H1 (cell line): ENCODE data around the gene UBN1. TPM values are rescaled to one million over a fixed set of nuclear protein-coding genes. Genes with fewer than 3 reads are reported as not detected.

ENCODE experiments used
- CTCF ChIA-PET: fragments of 300-600 bp; sonication (Branson Sonifier 250); formaldehyde crosslinking; loops from one replicate; lab custom pipeline; 2021; ENCODE audit not compliant: partially characterized antibody; lab: Charles Lee
- POLR2A ChIA-PET: fragments of 300-600 bp; sonication (Branson Sonifier 250); formaldehyde crosslinking; loops from one replicate; lab custom pipeline; 2021; ENCODE audit warnings: inconsistent platforms; ENCODE audit not compliant: partially characterized antibody; lab: Charles Lee
- DNase-seq, 2 experiments: peaks; one replicate each; pipeline versions ENCODE4 v3.0.0 to v3.0.0-alpha.2; 2010 to 2022; ENCODE audit warnings: low spot score in 2 of 2, low read depth in 1 of 2, mixed read lengths in 1 of 2
- FAIRE-seq: peaks from 2 replicates; lab custom pipeline; 2011; peaks lifted over from hg19 to GRCh38; lab: Jason Lieb, UNC
- H2AFZ ChIP-seq: 2 replicates; pipeline ENCODE4 v1.8.1; 2012; ENCODE audit warnings: low read length, inconsistent platforms
- H2AK5ac ChIP-seq: 2 replicates; pipeline ENCODE4 v1.6.1; 2013; ENCODE audit warnings: low read depth, low read length
- H2BK120ac ChIP-seq: replicated peaks from 2 replicates; pipeline ENCODE3; 2013; ENCODE audit warnings: low read depth, low read length, inconsistent platforms
- H2BK12ac ChIP-seq: 2 replicates; pipeline ENCODE4 v1.6.1; 2013; ENCODE audit warnings: low read depth, low read length
- H2BK15ac ChIP-seq: 2 replicates; pipeline ENCODE4 v1.6.1; 2013; ENCODE audit warnings: low read length
- H2BK20ac ChIP-seq: 2 replicates; pipeline ENCODE4 v1.6.1; 2013; ENCODE audit warnings: low read length
- H2BK5ac ChIP-seq: 2 replicates; pipeline ENCODE4 v1.6.1; 2013; ENCODE audit warnings: low read depth, low read length
- H3K14ac ChIP-seq: 2 replicates; pipeline ENCODE4 v1.6.1; 2013; ENCODE audit warnings: inconsistent platforms; ENCODE audit not compliant: insufficient read length
- H3K18ac ChIP-seq: 2 replicates; pipeline ENCODE4 v1.6.1; 2013; ENCODE audit warnings: low read length; ENCODE audit errors: extremely low read depth
- H3K23ac ChIP-seq: 2 replicates; pipeline ENCODE4 v1.6.1; 2013; ENCODE audit warnings: inconsistent platforms; ENCODE audit not compliant: insufficient read length
- H3K23me2 ChIP-seq: 2 replicates; pipeline ENCODE4 v1.6.1; 2013; ENCODE audit warnings: low read depth, low read length
- H3K27ac ChIP-seq: 2 replicates; pipeline ENCODE4 v1.6.1; 2011; ENCODE audit warnings: low read depth, low read length, inconsistent platforms
- H3K27me3 ChIP-seq, 4 experiments: replicated peaks in 1 of 4; 1 replicate in 1 of 4; 2 replicates in 3 of 4; pipeline versions ENCODE4 v1.6.1 to v1.8.1; 2011 to 2013; ENCODE audit warnings: low read length in 3 of 4, mild to moderate bottlenecking in 3 of 4, inconsistent platforms in 2 of 4, mixed read lengths in 2 of 4, moderate library complexity in 1 of 4; ENCODE audit not compliant: control insufficient read depth in 3 of 4, insufficient read depth in 3 of 4; ENCODE audit errors: extremely low read depth in 1 of 4
- H3K36me3 ChIP-seq, 4 experiments: 2 replicates each; pipeline versions ENCODE4 v1.6.1 to v1.8.1; 2011 to 2013; ENCODE audit warnings: mild to moderate bottlenecking in 4 of 4, low read length in 3 of 4, moderate library complexity in 2 of 4, control low read depth in 1 of 4, inconsistent platforms in 1 of 4; ENCODE audit not compliant: insufficient read depth in 4 of 4, control insufficient read depth in 2 of 4
- H3K4ac ChIP-seq: replicated peaks from 2 replicates; pipeline ENCODE3; 2013; ENCODE audit warnings: low read length, low read depth, mixed read lengths, inconsistent platforms; ENCODE audit not compliant: insufficient read length
- H3K4me1 ChIP-seq, 4 experiments: replicated peaks in 1 of 4; 1 replicate in 1 of 4; 2 replicates in 3 of 4; pipeline versions ENCODE4 v1.6.1 to v1.8.1; 2011 to 2013; ENCODE audit warnings: low read length in 3 of 4, inconsistent platforms in 2 of 4, mixed read lengths in 1 of 4; ENCODE audit not compliant: insufficient read depth in 4 of 4, control insufficient read depth in 3 of 4
- H3K4me2 ChIP-seq, 2 experiments: 2 replicates each; pipeline versions ENCODE4 v1.6.1 to v1.8.1; 2011 to 2013; ENCODE audit warnings: low read depth in 2 of 2, low read length in 2 of 2, control low read depth in 1 of 2, inconsistent platforms in 1 of 2, mild to moderate bottlenecking in 1 of 2; ENCODE audit not compliant: insufficient read depth in 1 of 2
- H3K4me3 ChIP-seq, 4 experiments: fragments of 200-600, 300-600 bp in 1 of 4; sonication (generic), shearing (Covaris generic), sonication (Bioruptor Twin) in 1 of 4; 2 replicates each; pipeline versions ENCODE4 v1.5.1 to v1.8.1; 2011 to 2016; ENCODE audit warnings: low read length in 4 of 4, low read depth in 3 of 4, control low read depth in 2 of 4, inconsistent platforms in 2 of 4, mild to moderate bottlenecking in 2 of 4, mixed read lengths in 1 of 4, moderate library complexity in 1 of 4; ENCODE audit not compliant: insufficient read depth in 2 of 4; ENCODE audit errors: extremely low read depth in 1 of 4
- H3K56ac ChIP-seq: replicated peaks from 2 replicates; pipeline ENCODE3; 2013; ENCODE audit warnings: low read depth, mild to moderate bottlenecking, mixed read lengths, low read length, inconsistent platforms; ENCODE audit not compliant: insufficient read length
- H3K79me1 ChIP-seq: 2 replicates; pipeline ENCODE4 v1.6.1; 2013; ENCODE audit warnings: low read depth, low read length, control low read depth
- H3K79me2 ChIP-seq, 2 experiments: 2 replicates each; pipeline versions ENCODE4 v1.6.1 to v1.8.1; 2012 to 2013; ENCODE audit warnings: low read length in 2 of 2, mild to moderate bottlenecking in 2 of 2, inconsistent platforms in 1 of 2; ENCODE audit not compliant: insufficient read depth in 2 of 2, control insufficient read depth in 1 of 2
- H3K9ac ChIP-seq, 4 experiments: replicated peaks in 1 of 4; 1 replicate in 1 of 4; 2 replicates in 3 of 4; pipeline versions ENCODE4 v1.6.1 to v1.8.1; 2011 to 2013; ENCODE audit warnings: low read depth in 3 of 4, low read length in 3 of 4, control low read depth in 2 of 4, mild to moderate bottlenecking in 2 of 4, moderate library complexity in 2 of 4, inconsistent platforms in 1 of 4; ENCODE audit errors: extremely low read depth in 1 of 4
- H3K9me3 ChIP-seq, 2 experiments: 2 replicates each; pipeline versions ENCODE4 v1.6.1 to v1.8.1; 2012 to 2013; ENCODE audit warnings: mild to moderate bottlenecking in 2 of 2, moderate library complexity in 2 of 2, control low read depth in 1 of 2, inconsistent platforms in 1 of 2, low read depth in 1 of 2, low read length in 1 of 2, mixed read lengths in 1 of 2; ENCODE audit not compliant: insufficient read depth in 2 of 2
- H4K20me1 ChIP-seq, 2 experiments: replicated peaks in 1 of 2; 2 replicates each; pipeline versions ENCODE3 to v1.8.1; 2011 to 2013; ENCODE audit warnings: inconsistent platforms in 2 of 2, low read length in 2 of 2, mild to moderate bottlenecking in 1 of 2; ENCODE audit not compliant: insufficient read depth in 2 of 2, control insufficient read depth in 1 of 2
- H4K5ac ChIP-seq: 2 replicates; pipeline ENCODE4 v1.6.1; 2013; ENCODE audit warnings: low read length, low read depth, mixed read lengths, inconsistent platforms; ENCODE audit not compliant: insufficient read length
- H4K8ac ChIP-seq: 2 replicates; pipeline ENCODE4 v1.8.0; 2013; ENCODE audit warnings: mild to moderate bottlenecking, moderate library complexity, low read length, inconsistent platforms; ENCODE audit not compliant: insufficient read depth; ENCODE audit errors: extremely low read depth
- H4K91ac ChIP-seq: replicated peaks from 2 replicates; pipeline ENCODE3; 2013; ENCODE audit warnings: low read length, mixed read lengths, inconsistent platforms; ENCODE audit not compliant: insufficient read length
- KDM4A ChIP-seq: IDR thresholded peaks from one replicate; pipeline ENCODE4 v1.7.1; 2012; ENCODE audit warnings: low read depth, mild to moderate bottlenecking, moderate library complexity, low read length, inconsistent platforms; ENCODE audit not compliant: severe bottlenecking
- NRF1 ChIP-seq: IDR thresholded peaks from 2 replicates; pipeline ENCODE4 v1.6.1; 2011; ENCODE audit warnings: mild to moderate bottlenecking, low read depth, low read length, improper control_type of control experiment
- RXRA ChIP-seq: IDR thresholded peaks from 2 replicates; pipeline ENCODE4 v1.6.1; 2011; ENCODE audit warnings: low read depth, mild to moderate bottlenecking, low read length, moderate library complexity; ENCODE audit not compliant: insufficient read depth
- SAP30 ChIP-seq: fragments of 300-600 bp; sonication (generic); IDR thresholded peaks from 2 replicates; pipeline ENCODE4 v1.7.1; 2012; ENCODE audit warnings: low read length, moderate library complexity, mild to moderate bottlenecking, inconsistent platforms; ENCODE audit not compliant: insufficient read depth, insufficient replicate concordance
- TAF1 ChIP-seq: IDR thresholded peaks from 2 replicates; pipeline ENCODE4 v1.6.1; 2011; ENCODE audit warnings: mild to moderate bottlenecking, low read depth, low read length
- WGBS, 2 experiments: shearing (Covaris generic) in 1 of 2; methylation state at CpG; one replicate each; pipeline versions ENCODE4 v1.1.6 to v1.1.7; 2013 to 2015; ENCODE audit warnings: low lambda C conversion rate in 2 of 2, mixed read lengths in 2 of 2, inconsistent platforms in 1 of 2, low coverage in 1 of 2, missing lambda C conversion rate in 1 of 2; ENCODE audit not compliant: insufficient replicate concordance in 2 of 2, insufficient coverage in 1 of 2, insufficient read length in 1 of 2; ENCODE audit errors: extremely low coverage in 1 of 2, missing lambda C conversion rate in 1 of 2; 5-methylcytosine and 5-hydroxymethylcytosine counted together
- polyA plus RNA-seq, 7 experiments: library from polyadenylated mRNA; depleted of rRNA in 3 of 7; stranded (reverse) in 5 of 7; unstranded in 2 of 7; fragments of >200 nt in 5 of 7; fragments of 200-250 nt in 2 of 7; gene quantifications; 1 replicate in 5 of 7; 2 replicates in 1 of 7; 4 replicates in 1 of 7; pipeline versions ENCODE4 v1.2.1 to v1.2.3, GENCODE V29; 2011 to 2013; ENCODE audit warnings: missing spikeins in 2 of 7, mixed read lengths in 2 of 7
- total RNA-seq: library from RNA; stranded (reverse); fragmentation: NEBNext Ultra II Directional; extraction: Animal tissue kit (Norgen Biotek cat#: 25700); gene quantifications from 2 replicates; pipeline ENCODE4 v1.2.1, GENCODE V29; 2021
- TF ChIP-seq, protein P1 (sequence below): IDR thresholded peaks from 2 replicates; pipeline ENCODE4 v1.6.1; 2011; ENCODE audit warnings: low read length, improper control_type of control experiment

The UBN1 gene
- total and polyA plus RNA-seq, 2 of the 8 experiments (the other 6 are each of a cell fraction or from before 2014, with no cell fraction given) = 16.2 to 37.0 TPM

- Histone ChIP-seq H3K14ac (no peak overlapping the region), H3K36me3 (peaks cover 0 to 21% (median 11%) of the 10 kb centered on the region in 4 experiments; a peak in 6 of 8 replicates), H2AK5ac (no peak overlapping the region), H2BK15ac (no peak overlapping the region), H2BK12ac (no peak overlapping the region), H4K20me1 (peaks cover 0 to 5% of the 10 kb centered on the region in 2 experiments), H3K23ac (no peak overlapping the region), H4K8ac (no peak overlapping the region), H2BK120ac (no peak overlapping the region), H3K4ac (no peak overlapping the region)
- POLR2A ChIA-PET = interaction anchor here (0.9 to 2.7 kb wide), 5 partner anchors 8 to 58 kb away, joined by 3 to 10 read pairs (median 3); partner anchors contain the start of gene SEC14L5
- TF ChIP-seq TAF1 (no peak), SAP30 (no peak), RXRA (no peak), NRF1 (no peak), KDM4A (no peak)
- TF ChIP-seq, protein P1, sequence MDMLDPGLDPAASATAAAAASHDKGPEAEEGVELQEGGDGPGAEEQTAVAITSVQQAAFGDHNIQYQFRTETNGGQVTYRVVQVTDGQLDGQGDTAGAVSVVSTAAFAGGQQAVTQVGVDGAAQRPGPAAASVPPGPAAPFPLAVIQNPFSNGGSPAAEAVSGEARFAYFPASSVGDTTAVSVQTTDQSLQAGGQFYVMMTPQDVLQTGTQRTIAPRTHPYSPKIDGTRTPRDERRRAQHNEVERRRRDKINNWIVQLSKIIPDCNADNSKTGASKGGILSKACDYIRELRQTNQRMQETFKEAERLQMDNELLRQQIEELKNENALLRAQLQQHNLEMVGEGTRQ = no peak
- TF ChIP-seq, all 59 proteins: peak for 0
- DNase-seq (no peak), FAIRE-seq (no peak)
- H3K27me3 ChIP-seq = no peaks in the 10 kb centered on the region
- no peak overlapping the region for H3K9ac ChIP-seq
- H3K79me1 ChIP-seq = no peaks in the 10 kb centered on the region
- H3K4me3 ChIP-seq = no peak overlapping the region
- CTCF ChIA-PET = interaction anchor here (0.7 to 2.1 kb wide), 4 partner anchors 9 to 56 kb away, joined by 3 to 8 read pairs (median 5); no protein-coding TSS in a partner anchor
- H3K4me2 ChIP-seq = no peak overlapping the region
- no peak overlapping the region for H3K27ac ChIP-seq
- no peak overlapping the region for H4K91ac ChIP-seq
- no peaks in the 10 kb centered on the region for H3K23me2 ChIP-seq
- H3K4me1 ChIP-seq = no peaks in the 10 kb centered on the region
- H2AFZ ChIP-seq = no peak overlapping the region
- no peak overlapping the region for H2BK5ac ChIP-seq
- no peak overlapping the region for H3K18ac ChIP-seq
- H2BK20ac ChIP-seq = no peak overlapping the region
- H3K79me2 ChIP-seq = no peaks in the 10 kb centered on the region
- H4K5ac ChIP-seq = no peak overlapping the region
- H3K9me3 ChIP-seq = peaks cover 0 to 6% of the 10 kb centered on the region in 2 experiments; a peak in 1 of 4 replicates
- no peak overlapping the region for H3K56ac ChIP-seq
- 84% methylated on average over 7 of the region's 8 CpGs; no CpG with 5 or more reads in 1 of the 2 experiments for WGBS, 2 experiments
Measured at GRCh38 chr16:4900036-4900435, 52.8 kb downstream of the UBN1 start.
